ENCODE measurements around the gene DHDH.

DHDH gene

DNA sequence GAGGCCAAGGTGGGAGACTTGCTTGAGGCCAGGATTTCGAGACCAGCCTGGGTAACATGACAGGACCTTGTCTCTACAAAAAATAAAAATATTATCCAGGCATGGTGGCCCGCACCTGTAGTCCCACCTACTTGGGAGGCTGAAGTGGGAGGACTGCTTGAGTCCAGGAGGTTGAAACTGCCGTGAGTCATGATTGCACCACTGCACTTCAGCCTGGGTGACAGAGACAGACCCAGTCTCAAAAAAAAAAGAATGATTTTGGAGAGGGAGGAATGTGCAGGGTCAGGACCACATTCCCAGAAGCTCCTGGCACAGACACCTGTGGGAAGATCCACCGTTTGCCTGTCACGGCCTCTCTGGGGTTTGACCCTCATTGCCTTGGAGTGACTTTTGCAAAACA is 11.9 kb downstream of the DHDH start:
- Histone ChIP-seq H3K9me3 (ENCODE audit: severe bottlenecking) (peaks cover 3% of the 10 kb centered on the region), H3K4me3 (ENCODE audit: severe bottlenecking) (no peak overlapping the region), H3K27me3 (ENCODE audit: insufficient read depth, poor library complexity, severe bottlenecking) (no peaks in the 10 kb centered on the region), H3K27ac (ENCODE audit: poor library complexity, severe bottlenecking) (no peak overlapping the region), H3K36me3 (ENCODE audit: low read depth) (no peaks in the 10 kb centered on the region), H3K4me1 (ENCODE audit: insufficient read depth, poor library complexity, severe bottlenecking) (no peaks in the 10 kb centered on the region)
- TF ChIP-seq CTCF (IDR thresholded peaks at IDR 0.05; ENCODE audit: poor library complexity, severe bottlenecking), result no peak
- DNase-seq (ENCODE audit: low spot score) (no peak), ATAC-seq (ENCODE audit: low read depth) (no peak)

GRCh38 chr19:48945817-48946216 is 12.3 kb downstream of the DHDH start:
- Histone ChIP-seq H3K36me3 (ENCODE audit: low read depth) (no peaks in the 10 kb centered on the region), H3K4me1 (ENCODE audit: insufficient read depth, poor library complexity, severe bottlenecking) (no peaks in the 10 kb centered on the region), H3K4me3 (ENCODE audit: severe bottlenecking) (no peak overlapping the region), H3K27ac (ENCODE audit: poor library complexity, severe bottlenecking) (no peak overlapping the region), H3K27me3 (ENCODE audit: insufficient read depth, poor library complexity, severe bottlenecking) (no peaks in the 10 kb centered on the region), H3K9me3 (ENCODE audit: severe bottlenecking) (peaks cover 3% of the 10 kb centered on the region)
- TF ChIP-seq CTCF (IDR thresholded peaks at IDR 0.05; ENCODE audit: poor library complexity, severe bottlenecking), result no peak
- DNase-seq (ENCODE audit: low spot score), result no peak
- ATAC-seq (ENCODE audit: low read depth), result no peak

- ATAC-seq (ENCODE audit: low read depth) (no peak), DNase-seq (ENCODE audit: low spot score) (no peak)
- Histone ChIP-seq H3K27ac (ENCODE audit: poor library complexity, severe bottlenecking) (no peak overlapping the region), H3K4me1 (ENCODE audit: insufficient read depth, poor library complexity, severe bottlenecking) (no peaks in the 10 kb centered on the region), H3K4me3 (ENCODE audit: severe bottlenecking) (no peak overlapping the region), H3K27me3 (ENCODE audit: insufficient read depth, poor library complexity, severe bottlenecking) (no peaks in the 10 kb centered on the region), H3K9me3 (ENCODE audit: severe bottlenecking) (no peaks in the 10 kb centered on the region), H3K36me3 (ENCODE audit: low read depth) (no peaks in the 10 kb centered on the region)
- TF ChIP-seq CTCF (IDR thresholded peaks at IDR 0.05; ENCODE audit: poor library complexity, severe bottlenecking), result no peak
These were observed 13.2 kb downstream of the DHDH start for GRCh38 chr19:48946463-48947257.

- no peaks in the 10 kb centered on the region for H3K36me3 ChIP-seq (ENCODE audit: low read depth)
- DNase-seq (ENCODE audit: low spot score), result no peak
These were observed 13.7 kb downstream of the DHDH start for GRCh38 chr19:48947258-48947542.

More at GRCh38 chr19:48947258-48947542, 13.7 kb downstream of the DHDH start:
- no peak for TF ChIP-seq CTCF (IDR thresholded peaks at IDR 0.05; ENCODE audit: poor library complexity, severe bottlenecking)
- Histone ChIP-seq H3K27ac (ENCODE audit: poor library complexity, severe bottlenecking) (no peak overlapping the region), H3K4me1 (ENCODE audit: insufficient read depth, poor library complexity, severe bottlenecking) (no peaks in the 10 kb centered on the region), H3K27me3 (ENCODE audit: insufficient read depth, poor library complexity, severe bottlenecking) (no peaks in the 10 kb centered on the region), H3K9me3 (ENCODE audit: severe bottlenecking) (no peaks in the 10 kb centered on the region), H3K4me3 (ENCODE audit: severe bottlenecking) (no peak overlapping the region)
- no peak for ATAC-seq (ENCODE audit: low read depth)
